Measurements from ENCODE around the gene FIGNL1.

The FIGNL1 gene

GRCh38 chr7:50449881-50450589 is at the start of gene FIGNL1:
Gene FIGNL1, minus strand, starts transcription at chr7:50450350. Its CDS starts 3,063 bp downstream, at chr7:50447287.
- DNase-seq: peak; percentile 91

GRCh38 chr7:50499092-50499491 is 48.9 kb upstream of the FIGNL1 start:
- no peak for DNase-seq

- no peak for DNase-seq
These were observed 47.8 kb upstream of the FIGNL1 start for GRCh38 chr7:50497968-50498367.

- no peak for DNase-seq
These were observed 47.0 kb upstream of the FIGNL1 start for GRCh38 chr7:50497068-50497642.

- DNase-seq: no peak
These were observed 46.4 kb upstream of the FIGNL1 start for GRCh38 chr7:50496569-50496968.

GRCh38 chr7:50495746-50496145 is 45.6 kb upstream of the FIGNL1 start:
- no peak for DNase-seq

GRCh38 chr7:50492770-50493519 is 42.8 kb upstream of the FIGNL1 start:
- no peak for DNase-seq

- DNase-seq: no peak
These were observed 41.8 kb upstream of the FIGNL1 start for GRCh38 chr7:50491943-50492342.

GRCh38 chr7:50491209-50491608 is 41.1 kb upstream of the FIGNL1 start:
- DNase-seq: no peak

GRCh38 chr7:50488379-50488778 is 38.2 kb upstream of the FIGNL1 start:
- no peak for DNase-seq

GRCh38 chr7:50486512-50486911 is 36.4 kb upstream of the FIGNL1 start:
- no peak for DNase-seq

- no peak for DNase-seq
These were observed 31.7 kb upstream of the FIGNL1 start for GRCh38 chr7:50481867-50482266.

GRCh38 chr7:50480797-50481196 is 30.6 kb upstream of the FIGNL1 start:
- no peak for DNase-seq

GRCh38 chr7:50479743-50480517 is 29.8 kb upstream of the FIGNL1 start:
- no peak for DNase-seq

GRCh38 chr7:50477640-50478039 is 27.5 kb upstream of the FIGNL1 start:
- no peak for DNase-seq

GRCh38 chr7:50476953-50477625 is 26.9 kb upstream of the FIGNL1 start:
- DNase-seq: no peak

GRCh38 chr7:50475340-50475739 is 25.2 kb upstream of the FIGNL1 start:
- DNase-seq: no peak

GRCh38 chr7:50474382-50475160 is 24.4 kb upstream of the FIGNL1 start:
- no peak for DNase-seq

GRCh38 chr7:50473531-50473930 is 23.4 kb upstream of the FIGNL1 start:
- no peak for DNase-seq

- no peak for DNase-seq
These were observed 22.3 kb upstream of the FIGNL1 start for GRCh38 chr7:50472427-50472826.

GRCh38 chr7:50471970-50472369 is 21.8 kb upstream of the FIGNL1 start:
- no peak for DNase-seq

All from retina (tissue), 1 donor.